H1 (cell line): ENCODE results near the gene PSORS1C2. TPM values are rescaled to one million over a fixed set of nuclear protein-coding genes. Genes with fewer than 3 reads are reported as not detected.

Source experiments
- CTCF ChIA-PET: fragments of 300-600 bp; sonication (Branson Sonifier 250); formaldehyde crosslinking; loops from one replicate; lab custom pipeline; 2021; ENCODE audit not compliant: partially characterized antibody; lab: Charles Lee
- POLR2A ChIA-PET: fragments of 300-600 bp; sonication (Branson Sonifier 250); formaldehyde crosslinking; loops from one replicate; lab custom pipeline; 2021; ENCODE audit warnings: inconsistent platforms; ENCODE audit not compliant: partially characterized antibody; lab: Charles Lee
- DNase-seq, 2 experiments: peaks; one replicate each; pipeline versions ENCODE4 v3.0.0 to v3.0.0-alpha.2; 2010 to 2022; ENCODE audit warnings: low spot score in 2 of 2, low read depth in 1 of 2, mixed read lengths in 1 of 2
- FAIRE-seq: peaks from 2 replicates; lab custom pipeline; 2011; peaks lifted over from hg19 to GRCh38; lab: Jason Lieb, UNC
- H2AFZ ChIP-seq: 2 replicates; pipeline ENCODE4 v1.8.1; 2012; ENCODE audit warnings: low read length, inconsistent platforms
- H2AK5ac ChIP-seq: 2 replicates; pipeline ENCODE4 v1.6.1; 2013; ENCODE audit warnings: low read depth, low read length
- H2BK120ac ChIP-seq: replicated peaks from 2 replicates; pipeline ENCODE3; 2013; ENCODE audit warnings: low read depth, low read length, inconsistent platforms
- H2BK12ac ChIP-seq: 2 replicates; pipeline ENCODE4 v1.6.1; 2013; ENCODE audit warnings: low read depth, low read length
- H2BK15ac ChIP-seq: 2 replicates; pipeline ENCODE4 v1.6.1; 2013; ENCODE audit warnings: low read length
- H2BK20ac ChIP-seq: 2 replicates; pipeline ENCODE4 v1.6.1; 2013; ENCODE audit warnings: low read length
- H2BK5ac ChIP-seq: 2 replicates; pipeline ENCODE4 v1.6.1; 2013; ENCODE audit warnings: low read depth, low read length
- H3K14ac ChIP-seq: 2 replicates; pipeline ENCODE4 v1.6.1; 2013; ENCODE audit warnings: inconsistent platforms; ENCODE audit not compliant: insufficient read length
- H3K18ac ChIP-seq: 2 replicates; pipeline ENCODE4 v1.6.1; 2013; ENCODE audit warnings: low read length; ENCODE audit errors: extremely low read depth
- H3K23ac ChIP-seq: 2 replicates; pipeline ENCODE4 v1.6.1; 2013; ENCODE audit warnings: inconsistent platforms; ENCODE audit not compliant: insufficient read length
- H3K23me2 ChIP-seq: 2 replicates; pipeline ENCODE4 v1.6.1; 2013; ENCODE audit warnings: low read depth, low read length
- H3K27ac ChIP-seq: 2 replicates; pipeline ENCODE4 v1.6.1; 2011; ENCODE audit warnings: low read depth, low read length, inconsistent platforms
- H3K27me3 ChIP-seq, 4 experiments: replicated peaks in 1 of 4; 1 replicate in 1 of 4; 2 replicates in 3 of 4; pipeline versions ENCODE4 v1.6.1 to v1.8.1; 2011 to 2013; ENCODE audit warnings: low read length in 3 of 4, mild to moderate bottlenecking in 3 of 4, inconsistent platforms in 2 of 4, mixed read lengths in 2 of 4, moderate library complexity in 1 of 4; ENCODE audit not compliant: control insufficient read depth in 3 of 4, insufficient read depth in 3 of 4; ENCODE audit errors: extremely low read depth in 1 of 4
- H3K36me3 ChIP-seq, 4 experiments: 2 replicates each; pipeline versions ENCODE4 v1.6.1 to v1.8.1; 2011 to 2013; ENCODE audit warnings: mild to moderate bottlenecking in 4 of 4, low read length in 3 of 4, moderate library complexity in 2 of 4, control low read depth in 1 of 4, inconsistent platforms in 1 of 4; ENCODE audit not compliant: insufficient read depth in 4 of 4, control insufficient read depth in 2 of 4
- H3K4ac ChIP-seq: replicated peaks from 2 replicates; pipeline ENCODE3; 2013; ENCODE audit warnings: low read length, low read depth, mixed read lengths, inconsistent platforms; ENCODE audit not compliant: insufficient read length
- H3K4me1 ChIP-seq, 4 experiments: replicated peaks in 1 of 4; 1 replicate in 1 of 4; 2 replicates in 3 of 4; pipeline versions ENCODE4 v1.6.1 to v1.8.1; 2011 to 2013; ENCODE audit warnings: low read length in 3 of 4, inconsistent platforms in 2 of 4, mixed read lengths in 1 of 4; ENCODE audit not compliant: insufficient read depth in 4 of 4, control insufficient read depth in 3 of 4
- H3K4me2 ChIP-seq, 2 experiments: 2 replicates each; pipeline versions ENCODE4 v1.6.1 to v1.8.1; 2011 to 2013; ENCODE audit warnings: low read depth in 2 of 2, low read length in 2 of 2, control low read depth in 1 of 2, inconsistent platforms in 1 of 2, mild to moderate bottlenecking in 1 of 2; ENCODE audit not compliant: insufficient read depth in 1 of 2
- H3K4me3 ChIP-seq, 4 experiments: fragments of 200-600, 300-600 bp in 1 of 4; sonication (generic), shearing (Covaris generic), sonication (Bioruptor Twin) in 1 of 4; 2 replicates each; pipeline versions ENCODE4 v1.5.1 to v1.8.1; 2011 to 2016; ENCODE audit warnings: low read length in 4 of 4, low read depth in 3 of 4, control low read depth in 2 of 4, inconsistent platforms in 2 of 4, mild to moderate bottlenecking in 2 of 4, mixed read lengths in 1 of 4, moderate library complexity in 1 of 4; ENCODE audit not compliant: insufficient read depth in 2 of 4; ENCODE audit errors: extremely low read depth in 1 of 4
- H3K56ac ChIP-seq: replicated peaks from 2 replicates; pipeline ENCODE3; 2013; ENCODE audit warnings: low read depth, mild to moderate bottlenecking, mixed read lengths, low read length, inconsistent platforms; ENCODE audit not compliant: insufficient read length
- H3K79me1 ChIP-seq: 2 replicates; pipeline ENCODE4 v1.6.1; 2013; ENCODE audit warnings: low read depth, low read length, control low read depth
- H3K79me2 ChIP-seq, 2 experiments: 2 replicates each; pipeline versions ENCODE4 v1.6.1 to v1.8.1; 2012 to 2013; ENCODE audit warnings: low read length in 2 of 2, mild to moderate bottlenecking in 2 of 2, inconsistent platforms in 1 of 2; ENCODE audit not compliant: insufficient read depth in 2 of 2, control insufficient read depth in 1 of 2
- H3K9ac ChIP-seq, 4 experiments: replicated peaks in 1 of 4; 1 replicate in 1 of 4; 2 replicates in 3 of 4; pipeline versions ENCODE4 v1.6.1 to v1.8.1; 2011 to 2013; ENCODE audit warnings: low read depth in 3 of 4, low read length in 3 of 4, control low read depth in 2 of 4, mild to moderate bottlenecking in 2 of 4, moderate library complexity in 2 of 4, inconsistent platforms in 1 of 4; ENCODE audit errors: extremely low read depth in 1 of 4
- H3K9me3 ChIP-seq, 2 experiments: 2 replicates each; pipeline versions ENCODE4 v1.6.1 to v1.8.1; 2012 to 2013; ENCODE audit warnings: mild to moderate bottlenecking in 2 of 2, moderate library complexity in 2 of 2, control low read depth in 1 of 2, inconsistent platforms in 1 of 2, low read depth in 1 of 2, low read length in 1 of 2, mixed read lengths in 1 of 2; ENCODE audit not compliant: insufficient read depth in 2 of 2
- H4K20me1 ChIP-seq, 2 experiments: replicated peaks in 1 of 2; 2 replicates each; pipeline versions ENCODE3 to v1.8.1; 2011 to 2013; ENCODE audit warnings: inconsistent platforms in 2 of 2, low read length in 2 of 2, mild to moderate bottlenecking in 1 of 2; ENCODE audit not compliant: insufficient read depth in 2 of 2, control insufficient read depth in 1 of 2
- H4K5ac ChIP-seq: 2 replicates; pipeline ENCODE4 v1.6.1; 2013; ENCODE audit warnings: low read length, low read depth, mixed read lengths, inconsistent platforms; ENCODE audit not compliant: insufficient read length
- H4K8ac ChIP-seq: 2 replicates; pipeline ENCODE4 v1.8.0; 2013; ENCODE audit warnings: mild to moderate bottlenecking, moderate library complexity, low read length, inconsistent platforms; ENCODE audit not compliant: insufficient read depth; ENCODE audit errors: extremely low read depth
- H4K91ac ChIP-seq: replicated peaks from 2 replicates; pipeline ENCODE3; 2013; ENCODE audit warnings: low read length, mixed read lengths, inconsistent platforms; ENCODE audit not compliant: insufficient read length
- BCL11A ChIP-seq, 2 experiments: IDR thresholded peaks; one replicate each; pipeline ENCODE4 v1.6.1; 2011; ENCODE audit warnings: low read depth in 2 of 2, low read length in 2 of 2, mild to moderate bottlenecking in 2 of 2
- CEBPB ChIP-seq: IDR thresholded peaks from 2 replicates; pipeline ENCODE4 v1.6.1; 2012; ENCODE audit warnings: low read depth, low read length
- CHD1 ChIP-seq: IDR thresholded peaks from 2 replicates; pipeline ENCODE4 v1.6.1; 2012; ENCODE audit warnings: low read depth, low read length, improper control_type of control experiment
- CHD2 ChIP-seq: IDR thresholded peaks from 2 replicates; pipeline ENCODE4 v1.6.1; 2012; ENCODE audit warnings: low read length, improper control_type of control experiment
- HDAC2 ChIP-seq, 2 experiments: fragments of 300-600 bp in 1 of 2; sonication (generic) in 1 of 2; IDR thresholded peaks; 2 replicates each; pipeline ENCODE4 v1.6.1; 2011 to 2012; ENCODE audit warnings: low read depth in 2 of 2, low read length in 2 of 2, mild to moderate bottlenecking in 2 of 2, moderate library complexity in 2 of 2, borderline replicate concordance in 1 of 2, inconsistent platforms in 1 of 2
- KDM4A ChIP-seq: IDR thresholded peaks from one replicate; pipeline ENCODE4 v1.7.1; 2012; ENCODE audit warnings: low read depth, mild to moderate bottlenecking, moderate library complexity, low read length, inconsistent platforms; ENCODE audit not compliant: severe bottlenecking
- SP1 ChIP-seq: IDR thresholded peaks from 2 replicates; pipeline ENCODE4 v1.6.1; 2011; ENCODE audit warnings: low read depth, low read length
- WGBS, 2 experiments: shearing (Covaris generic) in 1 of 2; methylation state at CpG; one replicate each; pipeline versions ENCODE4 v1.1.6 to v1.1.7; 2013 to 2015; ENCODE audit warnings: low lambda C conversion rate in 2 of 2, mixed read lengths in 2 of 2, inconsistent platforms in 1 of 2, low coverage in 1 of 2, missing lambda C conversion rate in 1 of 2; ENCODE audit not compliant: insufficient replicate concordance in 2 of 2, insufficient coverage in 1 of 2, insufficient read length in 1 of 2; ENCODE audit errors: extremely low coverage in 1 of 2, missing lambda C conversion rate in 1 of 2; 5-methylcytosine and 5-hydroxymethylcytosine counted together
- polyA plus RNA-seq, 7 experiments: library from polyadenylated mRNA; depleted of rRNA in 3 of 7; stranded (reverse) in 5 of 7; unstranded in 2 of 7; fragments of >200 nt in 5 of 7; fragments of 200-250 nt in 2 of 7; gene quantifications; 1 replicate in 5 of 7; 2 replicates in 1 of 7; 4 replicates in 1 of 7; pipeline versions ENCODE4 v1.2.1 to v1.2.3, GENCODE V29; 2011 to 2013; ENCODE audit warnings: missing spikeins in 2 of 7, mixed read lengths in 2 of 7
- total RNA-seq: library from RNA; stranded (reverse); fragmentation: NEBNext Ultra II Directional; extraction: Animal tissue kit (Norgen Biotek cat#: 25700); gene quantifications from 2 replicates; pipeline ENCODE4 v1.2.1, GENCODE V29; 2021

PSORS1C2 gene
- total and polyA plus RNA-seq, 2 of the 8 experiments (the other 6 are each of a cell fraction or from before 2014, with no cell fraction given): 0.11 TPM; not detected in 1

DNA sequence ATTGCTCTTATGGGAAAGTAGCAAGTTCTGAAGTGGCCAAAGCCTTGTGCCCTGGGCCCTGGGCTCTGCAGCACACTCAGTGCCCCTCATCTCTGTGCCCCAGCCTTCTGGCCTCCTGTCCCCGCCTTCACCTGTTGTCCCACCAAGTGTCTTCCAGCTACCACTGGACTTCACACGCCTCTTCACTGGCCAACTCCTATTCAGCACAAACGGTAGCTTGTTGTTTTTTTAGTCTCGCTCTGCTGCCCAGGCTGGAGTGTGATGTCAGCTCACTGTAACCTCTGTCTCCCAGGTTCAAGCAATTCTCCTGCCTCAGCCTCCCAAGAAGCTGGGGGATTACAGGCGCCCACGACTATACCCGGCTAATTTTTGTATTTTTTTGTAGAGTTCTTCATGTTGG lies 13.9 kb upstream of the PSORS1C2 start:
- H3K23me2 ChIP-seq: peaks cover 3% of the 10 kb centered on the region; the same call in 1 of the 2 replicates
- no peak overlapping the region for H3K4ac ChIP-seq
- peaks cover 0 to 3% of the 10 kb centered on the region in 2 experiments for H4K20me1 ChIP-seq
- H2AFZ ChIP-seq: no peak overlapping the region
- H3K36me3 ChIP-seq: peaks cover 0 to 40% (median 7%) of the 10 kb centered on the region in 4 experiments; a peak in 7 of 8 replicates
- no peak overlapping the region for H2AK5ac ChIP-seq
- H3K56ac ChIP-seq: no peak overlapping the region
- DNase-seq (no peak), FAIRE-seq (no peak)
- ChIA-PET CTCF (interaction anchor here (1.1 to 3.2 kb wide), 8 partner anchors 13 to 65 kb away, joined by 3 to 15 read pairs (median 4); partner anchors contain the start of gene PSORS1C2), POLR2A (interaction anchor here (61.6 to 68.5 kb wide), 2 partner anchors 5 to 16 kb away, joined by 2251 read pairs; partner anchors contain the start of genes CCHCR1, CDSN, POU5F1 and PSORS1C1)
- no peaks in the 10 kb centered on the region for H3K79me1 ChIP-seq
- H2BK120ac ChIP-seq: no peak overlapping the region
- 92% methylated on average over 7 of the region's 7 CpGs; no CpG with 5 or more reads in 1 of the 2 experiments for WGBS, 2 experiments
- TF ChIP-seq KDM4A (no peak), CHD1 (no peak), BCL11A (IDR thresholded peaks at IDR 0.05; ENCODE audit: low read depth in 2 of 2, low read length in 2 of 2) (no peak), SP1 (no peak), CHD2 (no peak), HDAC2 (IDR thresholded peaks at IDR 0.05; ENCODE audit: borderline replicate concordance in 1 of 2, low read depth in 2 of 2, low read length in 2 of 2) (no peak), CEBPB (no peak)
- H2BK12ac ChIP-seq: no peak overlapping the region
- H3K4me2 ChIP-seq: no peak overlapping the region
- H3K79me2 ChIP-seq: no peaks in the 10 kb centered on the region
- no peak overlapping the region for H3K14ac ChIP-seq
- no peak overlapping the region for H3K4me3 ChIP-seq
- no peak overlapping the region for H2BK5ac ChIP-seq
- no peak overlapping the region for H3K23ac ChIP-seq
- no peak overlapping the region for H3K27ac ChIP-seq
- peaks cover 0 to 13% (median 5%) of the 10 kb centered on the region in 4 experiments; a peak in 3 of 7 replicates for H3K4me1 ChIP-seq
- no peaks in the 10 kb centered on the region for H3K27me3 ChIP-seq
- no peak overlapping the region for H2BK20ac ChIP-seq
- no peak overlapping the region; the same call in 1 of the 2 replicates for H4K8ac ChIP-seq
- no peaks in the 10 kb centered on the region for H3K9me3 ChIP-seq
- H4K91ac ChIP-seq: no peak overlapping the region
- H4K5ac ChIP-seq: no peak overlapping the region
- H3K9ac ChIP-seq: peak overlapping the region in 1 of 4 experiments; percentile 1; a peak in 2 of 7 replicates
- no peak overlapping the region for H2BK15ac ChIP-seq
- H3K18ac ChIP-seq: no peak overlapping the region
